ENCODE measurements around the gene FOXJ1. TPM values are rescaled to one million over a fixed set of nuclear protein-coding genes. Genes with fewer than 3 reads are reported as not detected.

FOXJ1 gene
- total RNA-seq, 2 donors from 2014 or later, result 0.33 to 3.4 TPM

DNA sequence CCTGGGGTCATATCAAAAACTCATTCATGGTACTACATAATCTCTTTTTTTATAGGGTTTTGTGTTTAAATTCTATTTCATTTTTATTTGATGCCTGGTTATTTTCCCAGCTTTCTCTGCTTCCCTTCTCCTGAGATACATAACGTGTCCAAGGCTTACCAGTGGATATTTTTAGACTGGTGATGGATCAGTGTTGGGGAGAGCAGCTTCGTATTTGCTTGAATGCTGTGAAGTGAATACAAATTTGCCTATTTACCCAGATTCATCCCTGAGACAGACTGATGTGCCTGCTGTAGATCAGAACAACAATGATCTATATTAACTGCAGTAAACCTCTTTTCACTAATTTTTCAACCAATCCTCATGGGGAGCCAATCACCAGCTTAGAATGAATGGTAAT is 43.2 kb upstream of the FOXJ1 start:
- no peak for ATAC-seq
- no peaks in the 10 kb centered on the region for H3K27me3 ChIP-seq
- no peaks in the 10 kb centered on the region for H3K36me3 ChIP-seq (replicated peaks in 1 of 2; ENCODE audit: insufficient read depth in 1 of 2, low read depth in 2 of 2)
- WGBS, 2 donors, result 64 to 65% methylated on average over 2 of the region's 2 CpGs
- intact Hi-C loops (cut with DNase I), result no loop called here
- no peaks in the 10 kb centered on the region for H3K9me3 ChIP-seq
- no peak overlapping the region for H3K27ac ChIP-seq
- DNase-seq, result no peak
- no peaks in the 10 kb centered on the region for H3K4me1 ChIP-seq
- TF ChIP-seq, protein P1, sequence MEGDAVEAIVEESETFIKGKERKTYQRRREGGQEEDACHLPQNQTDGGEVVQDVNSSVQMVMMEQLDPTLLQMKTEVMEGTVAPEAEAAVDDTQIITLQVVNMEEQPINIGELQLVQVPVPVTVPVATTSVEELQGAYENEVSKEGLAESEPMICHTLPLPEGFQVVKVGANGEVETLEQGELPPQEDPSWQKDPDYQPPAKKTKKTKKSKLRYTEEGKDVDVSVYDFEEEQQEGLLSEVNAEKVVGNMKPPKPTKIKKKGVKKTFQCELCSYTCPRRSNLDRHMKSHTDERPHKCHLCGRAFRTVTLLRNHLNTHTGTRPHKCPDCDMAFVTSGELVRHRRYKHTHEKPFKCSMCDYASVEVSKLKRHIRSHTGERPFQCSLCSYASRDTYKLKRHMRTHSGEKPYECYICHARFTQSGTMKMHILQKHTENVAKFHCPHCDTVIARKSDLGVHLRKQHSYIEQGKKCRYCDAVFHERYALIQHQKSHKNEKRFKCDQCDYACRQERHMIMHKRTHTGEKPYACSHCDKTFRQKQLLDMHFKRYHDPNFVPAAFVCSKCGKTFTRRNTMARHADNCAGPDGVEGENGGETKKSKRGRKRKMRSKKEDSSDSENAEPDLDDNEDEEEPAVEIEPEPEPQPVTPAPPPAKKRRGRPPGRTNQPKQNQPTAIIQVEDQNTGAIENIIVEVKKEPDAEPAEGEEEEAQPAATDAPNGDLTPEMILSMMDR (IDR thresholded peaks at IDR 0.05), result no peak
- no peak for TF ChIP-seq POLR2A (IDR thresholded peaks at IDR 0.05)
- no peak overlapping the region for H3K4me3 ChIP-seq

DNA sequence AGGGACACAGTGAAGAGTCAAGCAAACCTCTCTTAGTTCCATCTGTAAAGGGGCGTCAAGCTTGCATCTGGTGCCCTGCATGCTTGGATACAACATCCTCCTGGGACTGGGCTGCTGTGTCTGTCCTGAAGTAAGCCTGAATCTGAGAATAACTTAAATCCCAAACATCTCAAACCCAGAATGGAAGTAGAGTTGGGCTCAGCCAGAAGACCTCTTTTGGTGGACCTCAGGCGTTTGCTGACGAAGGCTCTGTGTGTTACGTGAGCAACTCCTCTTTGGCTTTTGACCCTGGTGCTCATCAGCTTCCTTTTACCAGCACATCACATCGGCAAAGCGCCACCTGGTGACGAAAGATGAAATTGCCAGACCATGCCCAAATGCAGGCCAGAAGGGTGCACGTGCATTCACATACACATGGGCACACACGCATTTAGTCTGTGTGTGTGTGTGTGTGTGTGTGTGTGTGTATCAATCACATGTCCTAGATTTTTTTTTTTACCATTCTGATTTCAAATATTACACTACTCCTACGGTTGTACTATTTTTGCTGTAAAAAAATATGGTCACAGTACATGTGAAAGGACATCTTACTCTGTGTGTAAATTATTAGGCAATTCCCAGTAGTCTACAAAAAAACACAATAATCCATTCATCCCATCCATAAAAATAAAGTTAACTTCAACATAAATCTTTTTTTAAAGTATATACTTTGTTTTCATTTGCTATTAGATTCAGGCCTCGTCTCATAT is 41.1 kb upstream of the FOXJ1 start:
- TF ChIP-seq, protein P1 (IDR thresholded peaks at IDR 0.05), result peak; percentile 53 to 89 (median 88)
- no peak for TF ChIP-seq POLR2A (IDR thresholded peaks at IDR 0.05)
- H3K27ac ChIP-seq, result peak overlapping the region in 1 of 4 donors; percentile 40
- H3K27me3 ChIP-seq, result no peaks in the 10 kb centered on the region
- peak; percentile 85 to 91 (median 91) for DNase-seq
- 10 to 12% methylated on average over 11 of the region's 11 CpGs for WGBS, 2 donors
- H3K4me3 ChIP-seq, result no peak overlapping the region
- H3K9me3 ChIP-seq, result no peaks in the 10 kb centered on the region
- H3K36me3 ChIP-seq (replicated peaks in 1 of 2; ENCODE audit: insufficient read depth in 1 of 2, low read depth in 2 of 2), result no peaks in the 10 kb centered on the region
- no peaks in the 10 kb centered on the region for H3K4me1 ChIP-seq
- peak; percentile 95 for ATAC-seq
- intact Hi-C loops (cut with DNase I), result no loop called here

DNA sequence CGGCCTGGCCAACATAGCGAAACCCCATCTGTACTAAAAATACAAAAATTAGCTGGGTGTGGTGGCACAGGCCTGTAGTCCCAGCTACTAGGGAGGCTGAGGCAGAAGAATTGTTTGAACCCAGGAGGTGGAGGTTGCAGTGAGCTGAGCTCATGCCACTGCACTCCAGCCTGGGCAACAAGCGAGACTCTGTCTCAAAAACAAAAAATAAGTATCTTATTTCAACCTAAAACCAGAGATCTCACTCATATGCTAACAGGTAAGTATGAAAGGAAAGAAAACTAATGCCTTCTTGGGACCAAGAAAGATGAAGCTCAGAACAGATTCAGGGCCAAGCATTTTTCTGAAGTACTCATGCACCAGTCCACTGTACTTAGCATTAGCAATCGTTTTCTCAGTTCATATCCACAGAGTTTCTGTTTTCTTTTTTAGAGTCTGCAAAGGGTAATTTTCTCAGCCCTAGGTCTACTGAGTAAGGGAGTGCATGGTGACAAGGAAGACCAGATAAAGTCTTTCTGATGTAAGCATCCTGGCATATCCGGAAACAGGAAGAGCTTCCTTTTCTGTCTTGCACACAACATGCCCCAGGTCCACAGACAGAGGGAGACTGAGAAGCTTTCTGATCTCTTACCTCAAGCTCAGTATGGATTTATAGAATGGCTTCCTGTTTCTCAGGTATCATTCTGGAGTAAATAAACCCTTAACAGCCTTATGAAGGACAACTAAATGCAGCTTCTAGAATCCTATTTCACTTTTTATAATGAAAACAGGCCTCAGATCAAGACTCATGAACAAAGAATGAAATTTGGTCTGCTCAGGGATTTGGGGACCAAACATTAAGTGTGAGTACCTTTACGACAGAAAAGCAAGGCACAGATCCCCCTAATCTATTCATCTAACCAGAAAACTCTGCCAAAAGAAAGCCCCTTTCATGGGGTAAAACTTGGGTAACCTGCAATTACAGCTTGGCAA is 38.7 kb upstream of the FOXJ1 start:
- ATAC-seq (no peak), DNase-seq (no peak)
- 78 to 88% methylated on average over 6 of the region's 6 CpGs for WGBS, 2 donors
- no peaks in the 10 kb centered on the region for H3K9me3 ChIP-seq
- no peak for TF ChIP-seq POLR2A (IDR thresholded peaks at IDR 0.05)
- TF ChIP-seq, protein P1 (IDR thresholded peaks at IDR 0.05), result no peak
- H3K27ac ChIP-seq, result peak overlapping the region in 1 of 4 donors; percentile 18
- H3K4me1 ChIP-seq, result no peaks in the 10 kb centered on the region
- intact Hi-C loops (cut with DNase I), result no loop called here
- H3K36me3 ChIP-seq (replicated peaks in 1 of 2; ENCODE audit: insufficient read depth in 1 of 2, low read depth in 2 of 2), result no peaks in the 10 kb centered on the region
- H3K4me3 ChIP-seq, result no peak overlapping the region
- no peaks in the 10 kb centered on the region for H3K27me3 ChIP-seq

DNA sequence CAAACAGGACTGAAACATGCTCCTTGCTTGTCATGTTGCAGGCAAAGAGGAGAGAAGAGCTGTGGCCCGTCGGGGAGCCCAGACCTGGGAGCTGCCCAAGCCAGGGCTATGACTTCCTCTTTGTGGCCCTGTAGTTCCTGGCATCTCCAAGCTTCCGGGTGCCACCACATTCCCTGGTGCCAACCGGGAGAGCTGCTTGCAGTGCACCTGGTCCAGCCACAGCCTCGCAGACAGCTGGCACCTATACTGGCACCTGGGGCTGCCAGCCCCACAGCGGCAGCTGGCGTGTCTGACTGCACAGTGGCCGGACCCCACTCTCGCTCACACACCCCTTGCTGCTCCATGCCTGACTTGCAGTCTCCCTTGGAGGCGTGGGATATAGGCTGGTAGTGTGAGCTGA is 37.1 kb upstream of the FOXJ1 start:
- Histone ChIP-seq H3K27ac (no peak overlapping the region), H3K9me3 (no peaks in the 10 kb centered on the region), H3K4me1 (no peaks in the 10 kb centered on the region), H3K4me3 (no peak overlapping the region), H3K27me3 (no peaks in the 10 kb centered on the region), H3K36me3 (replicated peaks in 1 of 2; ENCODE audit: insufficient read depth in 1 of 2, low read depth in 2 of 2) (no peaks in the 10 kb centered on the region)
- no peak for ATAC-seq
- intact Hi-C loops (cut with DNase I), result no loop called here
- WGBS, 2 donors, result 75 to 91% methylated on average over 4 to 8 of the region's 10 CpGs
- no peak for TF ChIP-seq POLR2A (IDR thresholded peaks at IDR 0.05)
- TF ChIP-seq, protein P1 (IDR thresholded peaks at IDR 0.05), result no peak
- no peak for DNase-seq

Measured in body of pancreas (tissue), 4 donors.